Prostate gland (tissue), 2 donors: Measurements from ENCODE around the gene DRICH1. TPM values are rescaled to one million over a fixed set of nuclear protein-coding genes. Genes with fewer than 3 reads are reported as not detected.

Source experiments
- DNase-seq: peaks from one replicate; pipeline ENCODE4 v3.0.0-alpha.2; 2019; ENCODE audit warnings: low spot score
- H3K27ac ChIP-seq, 2 donors: fragments of 200-600 bp; sonication (generic); 2 replicates each; pipeline ENCODE4 v1.5.1; 2017 to 2019
- H3K27me3 ChIP-seq: fragments of 200-600 bp; sonication (generic); replicated peaks from 2 replicates; pipeline ENCODE4 v1.5.1; 2019; ENCODE audit not compliant: insufficient read depth
- H3K36me3 ChIP-seq, 2 donors: fragments of 200-600 bp; sonication (generic); 1 replicate in 1 of 2; 2 replicates in 1 of 2; pipeline versions ENCODE4 v1.5.1 to v1.8.1; 2017 to 2019
- H3K4me1 ChIP-seq: fragments of 200-600 bp; sonication (generic); replicated peaks from 2 replicates; pipeline ENCODE4 v1.5.1; 2019
- H3K4me3 ChIP-seq, 2 donors: fragments of 200-600 bp; sonication (generic); 2 replicates each; pipeline ENCODE4 v1.5.1; 2017 to 2019
- H3K9me3 ChIP-seq: fragments of 200-600 bp; sonication (generic); 2 replicates; pipeline ENCODE4 v1.5.1; 2017
- POLR2A ChIP-seq: fragments of 450-650 bp; IDR thresholded peaks from one replicate; pipeline ENCODE4 v1.6.1; 2016; ENCODE audit warnings: antibody characterized with exemption, mild to moderate bottlenecking
- POLR2AphosphoS5 ChIP-seq: sonication (generic); formaldehyde crosslinking; IDR thresholded peaks from one replicate; pipeline ENCODE4 v1.6.1; 2017; ENCODE audit warnings: antibody characterized with exemption
- WGBS: methylation state at CpG from one replicate; pipeline ENCODE4 v1.1.5; 2018; 5-methylcytosine and 5-hydroxymethylcytosine counted together
- intact Hi-C: fragments of 100-400 bp; cut with DNase I; formaldehyde crosslinking; loops from one replicate; pipeline ENCODE4 v1.14.2; 2022
- total RNA-seq, 2 donors: library from RNA; depleted of rRNA; stranded (reverse); fragments of >200 nt; gene quantifications; one replicate each; pipeline ENCODE4 v1.1.0, GENCODE V29; 2016
- TF ChIP-seq, protein P1 (sequence below), 4 experiments: fragments of 200-600 bp in 2 of 4; fragments of 450-650 bp in 2 of 4; sonication (generic) in 2 of 4; IDR thresholded peaks; 1 replicate in 3 of 4; 2 replicates in 1 of 4; pipeline ENCODE4 v1.5.1; 2016 to 2019; ENCODE audit warnings: antibody characterized with exemption in 4 of 4, mild to moderate bottlenecking in 2 of 4, moderate library complexity in 2 of 4

DRICH1 gene
- total RNA-seq, 2 donors from 2014 or later: 2.8 TPM; not detected in 1

DNA sequence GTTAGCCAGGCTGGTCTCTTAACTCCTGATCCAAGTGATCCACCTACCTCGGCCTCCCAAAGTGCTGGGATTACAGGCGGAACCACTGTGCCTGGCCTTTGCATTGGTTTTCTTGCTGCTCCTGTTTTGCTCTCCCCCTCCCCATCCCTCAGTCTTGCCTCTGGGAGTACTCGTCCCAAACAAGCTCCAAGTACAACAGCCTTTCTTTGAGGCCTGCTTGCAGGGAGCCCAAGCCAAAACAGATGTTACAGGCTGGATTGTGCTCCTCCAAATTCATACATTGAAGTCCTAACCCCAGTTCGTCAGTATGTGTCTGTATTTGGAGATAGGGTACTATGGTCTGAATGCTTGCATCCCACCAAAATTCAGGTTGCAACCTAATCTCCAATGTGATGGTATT, 60.6 kb downstream of the DRICH1 start:
- H3K36me3 ChIP-seq: no peaks in the 10 kb centered on the region
- H3K27ac ChIP-seq: no peak overlapping the region
- DNase-seq: no peak
- H3K4me1 ChIP-seq: no peaks in the 10 kb centered on the region
- no peaks in the 10 kb centered on the region for H3K27me3 ChIP-seq
- no peaks in the 10 kb centered on the region for H3K9me3 ChIP-seq
- TF ChIP-seq, protein P1, sequence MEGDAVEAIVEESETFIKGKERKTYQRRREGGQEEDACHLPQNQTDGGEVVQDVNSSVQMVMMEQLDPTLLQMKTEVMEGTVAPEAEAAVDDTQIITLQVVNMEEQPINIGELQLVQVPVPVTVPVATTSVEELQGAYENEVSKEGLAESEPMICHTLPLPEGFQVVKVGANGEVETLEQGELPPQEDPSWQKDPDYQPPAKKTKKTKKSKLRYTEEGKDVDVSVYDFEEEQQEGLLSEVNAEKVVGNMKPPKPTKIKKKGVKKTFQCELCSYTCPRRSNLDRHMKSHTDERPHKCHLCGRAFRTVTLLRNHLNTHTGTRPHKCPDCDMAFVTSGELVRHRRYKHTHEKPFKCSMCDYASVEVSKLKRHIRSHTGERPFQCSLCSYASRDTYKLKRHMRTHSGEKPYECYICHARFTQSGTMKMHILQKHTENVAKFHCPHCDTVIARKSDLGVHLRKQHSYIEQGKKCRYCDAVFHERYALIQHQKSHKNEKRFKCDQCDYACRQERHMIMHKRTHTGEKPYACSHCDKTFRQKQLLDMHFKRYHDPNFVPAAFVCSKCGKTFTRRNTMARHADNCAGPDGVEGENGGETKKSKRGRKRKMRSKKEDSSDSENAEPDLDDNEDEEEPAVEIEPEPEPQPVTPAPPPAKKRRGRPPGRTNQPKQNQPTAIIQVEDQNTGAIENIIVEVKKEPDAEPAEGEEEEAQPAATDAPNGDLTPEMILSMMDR (IDR thresholded peaks at IDR 0.05): no peak
- TF ChIP-seq POLR2A (no peak), POLR2AphosphoS5 (no peak)
- no peak overlapping the region for H3K4me3 ChIP-seq
- 94% methylated on average over 4 of the region's 4 CpGs for WGBS
- intact Hi-C loops: no loop called here

DNA sequence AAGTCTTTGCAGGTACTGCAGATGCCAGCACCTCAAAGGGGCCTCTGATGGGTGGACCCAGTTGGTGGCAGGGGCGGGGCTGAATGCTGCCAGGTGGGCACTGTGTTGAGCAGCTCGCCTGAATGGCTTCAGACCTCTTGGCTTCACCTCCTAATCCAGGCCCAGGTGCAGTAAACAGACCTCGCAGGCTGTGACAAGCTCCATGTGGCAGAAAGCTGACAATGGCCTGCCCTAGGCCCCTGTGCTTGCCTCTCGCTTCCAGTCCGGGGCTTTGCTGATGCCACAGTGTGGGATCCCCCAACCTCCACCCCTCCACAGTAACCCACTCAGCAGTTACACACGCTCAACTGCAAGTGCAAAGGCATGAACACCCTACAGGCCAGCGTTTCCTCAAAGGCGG, 61.4 kb downstream of the DRICH1 start:
- WGBS: 62% methylated on average over 8 of the region's 8 CpGs
- intact Hi-C loops: no loop called here
- TF ChIP-seq, protein P1 (IDR thresholded peaks at IDR 0.05): no peak
- TF ChIP-seq POLR2AphosphoS5: no peak
- TF ChIP-seq POLR2A: no peak
- no peak overlapping the region for H3K27ac ChIP-seq
- H3K4me1 ChIP-seq: no peaks in the 10 kb centered on the region
- H3K36me3 ChIP-seq: no peaks in the 10 kb centered on the region
- no peak overlapping the region for H3K4me3 ChIP-seq
- no peaks in the 10 kb centered on the region for H3K27me3 ChIP-seq
- no peaks in the 10 kb centered on the region for H3K9me3 ChIP-seq
- no peak for DNase-seq

GRCh38 chr22:23569716-23570115, 62.4 kb downstream of the DRICH1 start:
- no peaks in the 10 kb centered on the region for H3K4me1 ChIP-seq

GRCh38 chr22:23569291-23569690, 62.8 kb downstream of the DRICH1 start:
- Histone ChIP-seq H3K36me3 (no peaks in the 10 kb centered on the region), H3K9me3 (no peaks in the 10 kb centered on the region), H3K27ac (no peak overlapping the region), H3K4me1 (no peaks in the 10 kb centered on the region), H3K27me3 (no peaks in the 10 kb centered on the region), H3K4me3 (no peak overlapping the region)
- WGBS: 76% methylated on average over 8 of the region's 8 CpGs
- DNase-seq: no peak
- intact Hi-C loops: no loop called here
- TF ChIP-seq, protein P1 (IDR thresholded peaks at IDR 0.05): no peak
- TF ChIP-seq POLR2A (no peak), POLR2AphosphoS5 (no peak)

More at GRCh38 chr22:23569716-23570115, 62.4 kb downstream of the DRICH1 start:
- WGBS: 99% methylated on average over 10 of the region's 10 CpGs
- no peaks in the 10 kb centered on the region for H3K36me3 ChIP-seq
- no peak for TF ChIP-seq POLR2AphosphoS5
- no peak for TF ChIP-seq POLR2A
- TF ChIP-seq, protein P1 (IDR thresholded peaks at IDR 0.05): no peak
- H3K4me3 ChIP-seq: no peak overlapping the region
- DNase-seq: no peak
- H3K9me3 ChIP-seq: no peaks in the 10 kb centered on the region
- no peak overlapping the region for H3K27ac ChIP-seq
- no peaks in the 10 kb centered on the region for H3K27me3 ChIP-seq
- intact Hi-C loops: no loop called here

DNA sequence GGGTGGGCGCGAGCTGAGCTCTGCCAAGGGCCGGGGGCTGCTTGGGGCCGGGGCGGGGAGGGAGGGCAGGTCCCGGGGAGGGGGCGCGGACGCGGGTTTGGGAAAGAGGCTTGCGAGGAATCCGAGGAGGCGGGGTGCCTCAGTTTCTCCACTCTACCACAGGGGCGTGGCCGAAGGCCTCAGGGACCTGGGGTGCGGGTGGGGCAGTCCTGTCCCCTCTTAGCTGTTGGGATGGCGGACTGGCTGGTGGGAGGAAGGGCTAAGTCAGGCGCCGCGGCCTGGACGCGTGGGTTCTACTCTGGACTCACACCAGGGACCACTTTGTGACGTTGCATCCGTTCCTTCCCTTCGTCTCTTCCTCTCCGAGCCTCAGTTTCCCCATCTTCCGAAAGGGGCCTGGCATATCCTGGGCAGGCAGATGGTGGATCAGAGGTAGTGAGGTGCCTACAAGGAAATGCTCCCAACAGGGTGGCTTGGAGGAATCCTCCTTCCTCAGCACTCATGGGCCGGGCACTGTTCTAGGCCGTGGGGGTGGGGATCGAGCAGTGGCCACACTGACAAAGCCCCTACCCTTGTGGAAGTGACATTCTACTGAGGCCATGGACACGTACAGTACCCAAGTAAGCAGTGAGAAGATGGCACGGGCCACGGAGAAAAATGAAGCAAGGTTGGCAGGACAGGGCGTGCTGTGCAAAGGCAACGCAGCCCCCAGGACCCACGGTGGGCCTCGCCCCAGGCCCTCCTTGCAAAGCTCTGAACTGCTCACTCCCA, 65.2 kb downstream of the DRICH1 start:
- Histone ChIP-seq H3K4me1 (no peaks in the 10 kb centered on the region), H3K4me3 (peak overlapping the region; percentile 34 to 43), H3K36me3 (no peaks in the 10 kb centered on the region), H3K27me3 (no peaks in the 10 kb centered on the region), H3K9me3 (no peaks in the 10 kb centered on the region), H3K27ac (no peak overlapping the region)
- intact Hi-C loops: no loop called here
- TF ChIP-seq POLR2A (no peak), POLR2AphosphoS5 (no peak)
- TF ChIP-seq, protein P1 (IDR thresholded peaks at IDR 0.05): no peak
- 65% methylated on average over 36 of the region's 37 CpGs for WGBS
- DNase-seq: no peak
